GM03348 (cell line): ENCODE measurements around the gene KCNC4.

Experiments
- DNase-seq: peaks from one replicate; pipeline ENCODE4 v3.0.0; 2012; ENCODE audit warnings: low spot score

The KCNC4 gene

DNA sequence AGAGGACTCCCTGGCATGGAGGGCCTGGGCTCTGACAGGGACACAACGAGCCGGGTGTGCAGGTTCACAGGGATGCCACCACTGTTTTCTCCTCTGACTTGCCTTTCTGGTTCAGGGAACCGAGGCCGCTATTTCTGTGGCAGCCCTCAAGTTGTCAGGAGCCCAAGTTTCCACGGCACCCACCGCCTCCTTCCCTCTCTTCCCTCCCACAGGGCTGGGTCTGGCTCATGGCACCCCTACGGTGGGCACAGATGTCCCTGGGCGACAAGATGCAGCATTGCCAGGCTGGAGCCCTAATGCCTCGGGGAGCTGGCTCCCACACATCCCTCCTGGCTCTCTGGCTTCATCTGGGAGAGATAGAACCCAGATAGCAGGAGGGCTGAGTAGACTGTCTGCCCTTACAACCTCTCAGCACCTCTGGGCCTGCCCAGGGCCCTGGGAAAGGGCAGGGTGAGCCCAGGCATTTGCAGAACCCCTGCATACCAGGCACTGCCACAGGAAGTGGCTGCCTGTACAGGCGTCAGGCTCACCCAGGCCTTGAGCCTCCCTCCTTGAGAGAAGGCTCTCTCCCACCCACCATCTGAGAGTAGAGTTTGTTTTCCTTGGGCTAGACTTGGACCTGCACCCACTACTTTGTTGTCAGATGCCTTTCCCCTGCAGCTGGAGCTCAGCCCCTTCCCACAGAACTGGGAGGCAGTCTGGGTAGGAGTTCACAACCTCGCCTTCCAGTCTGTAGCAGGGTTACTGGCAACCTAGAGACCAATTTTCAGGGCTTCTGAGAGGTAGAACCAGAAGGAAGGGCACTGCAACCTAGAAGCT, 20.5 kb downstream of the KCNC4 start:
- no peak for DNase-seq

DNA sequence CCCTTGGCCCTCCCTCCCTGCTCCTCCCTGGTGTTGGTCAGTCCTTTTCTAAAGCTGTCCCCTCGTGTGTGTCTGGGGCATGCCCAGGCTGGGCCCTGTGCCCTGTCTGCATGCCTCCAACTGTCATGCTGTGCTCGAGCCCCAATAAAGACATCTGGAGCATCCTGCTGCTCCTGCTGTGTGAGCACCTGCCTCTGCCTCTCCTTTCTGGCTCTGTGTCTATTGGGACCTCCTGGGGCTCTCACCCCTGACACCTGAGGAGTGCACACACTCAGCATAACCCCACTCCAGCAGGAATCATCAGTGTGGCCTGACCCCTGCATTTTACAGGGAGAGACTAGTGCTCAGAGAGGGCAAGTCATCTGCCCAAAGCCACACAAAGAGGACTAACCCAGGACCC, 23.7 kb downstream of the KCNC4 start:
- DNase-seq, result no peak

DNA sequence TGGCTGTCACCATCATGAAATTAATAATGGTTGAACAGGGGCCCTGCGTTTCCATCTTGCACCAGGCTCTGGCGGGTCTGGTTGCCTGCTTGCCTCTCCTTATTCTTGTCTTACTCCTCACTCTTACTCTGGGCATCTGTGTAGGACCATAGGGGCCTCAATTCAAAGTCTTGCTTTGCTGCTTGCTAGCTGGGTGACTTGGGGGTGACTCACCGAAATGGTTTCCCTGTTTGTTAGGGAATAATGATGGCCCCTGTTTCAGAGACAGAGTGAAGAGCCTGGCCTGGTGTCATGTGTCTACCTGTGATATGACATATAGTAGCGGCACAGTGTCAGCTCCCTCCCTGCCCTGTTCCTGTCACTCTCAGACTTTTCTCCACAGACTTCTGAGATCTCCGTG, 24.6 kb downstream of the KCNC4 start:
- no peak for DNase-seq

DNA sequence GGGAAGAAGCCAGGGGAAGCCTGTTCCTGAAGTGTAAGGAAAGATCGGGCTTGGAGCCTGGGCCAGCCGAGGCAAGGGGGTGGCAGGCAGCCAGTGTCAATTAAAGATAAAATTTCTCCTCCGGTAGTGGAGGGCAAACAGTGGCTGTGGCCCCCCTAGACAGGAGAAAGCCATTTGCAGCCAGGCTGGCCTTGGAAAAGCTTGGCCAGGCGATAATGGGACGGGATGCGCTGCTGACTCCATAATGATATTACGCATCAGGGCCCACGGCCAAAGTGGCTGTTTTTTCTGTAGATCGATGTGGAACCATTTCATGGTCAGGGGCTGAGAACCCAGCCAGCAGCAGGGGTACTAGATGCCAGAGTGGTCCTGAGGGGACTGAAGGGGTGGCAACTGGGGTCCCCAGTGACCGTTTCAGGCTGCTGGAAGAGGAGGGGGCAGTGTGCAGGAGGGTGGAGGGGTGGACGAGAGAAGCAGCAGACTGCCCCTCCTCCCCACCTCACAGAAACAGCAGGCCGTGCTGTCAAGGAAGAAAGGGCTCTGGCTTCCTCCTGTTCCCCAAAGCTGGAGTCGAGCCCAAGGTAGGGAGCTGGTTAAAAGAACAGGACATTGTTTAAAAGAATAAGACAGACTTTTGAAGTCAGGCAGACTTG, 25.2 kb downstream of the KCNC4 start:
- DNase-seq, result no peak

DNA sequence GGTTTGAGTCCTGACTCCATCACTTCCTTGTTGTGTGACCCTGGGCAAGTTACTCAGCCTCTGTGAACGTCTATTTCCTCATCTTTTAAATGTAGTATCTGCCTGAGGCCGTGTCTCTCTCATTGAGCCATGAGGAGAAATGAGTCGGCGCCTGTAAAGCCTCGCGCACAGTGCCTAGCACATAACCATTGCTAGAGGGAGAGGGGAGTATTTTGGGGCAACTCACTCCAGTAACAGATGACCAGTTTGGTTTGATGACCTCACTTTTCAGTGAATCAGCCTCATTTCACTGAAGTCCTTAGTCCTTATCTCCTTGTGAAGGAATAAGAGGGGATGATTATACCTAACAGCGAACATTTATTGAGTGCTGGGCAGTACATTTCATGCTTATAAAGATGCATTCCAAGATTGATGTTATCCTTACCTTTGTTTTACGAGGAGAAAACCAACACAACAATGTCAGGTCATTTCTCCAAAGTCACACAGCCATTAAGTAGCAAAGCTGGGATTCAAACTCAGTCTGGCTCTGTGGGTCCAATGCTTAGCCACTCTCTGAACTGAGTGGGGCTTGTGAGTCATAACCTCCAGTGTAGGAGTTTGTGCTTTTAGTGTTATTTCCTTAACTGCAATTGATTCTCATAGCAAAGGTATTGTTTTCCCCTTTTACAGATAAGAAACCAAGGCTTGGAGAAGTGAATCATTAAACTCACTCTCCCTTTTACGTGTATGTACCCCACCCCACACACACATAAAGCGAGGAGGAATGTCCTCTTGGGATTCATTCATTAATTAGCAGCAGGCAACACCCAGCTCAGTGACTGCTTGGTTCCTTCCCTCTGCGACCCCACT, 25.9 kb downstream of the KCNC4 start:
- peak; percentile 75 for DNase-seq

DNA sequence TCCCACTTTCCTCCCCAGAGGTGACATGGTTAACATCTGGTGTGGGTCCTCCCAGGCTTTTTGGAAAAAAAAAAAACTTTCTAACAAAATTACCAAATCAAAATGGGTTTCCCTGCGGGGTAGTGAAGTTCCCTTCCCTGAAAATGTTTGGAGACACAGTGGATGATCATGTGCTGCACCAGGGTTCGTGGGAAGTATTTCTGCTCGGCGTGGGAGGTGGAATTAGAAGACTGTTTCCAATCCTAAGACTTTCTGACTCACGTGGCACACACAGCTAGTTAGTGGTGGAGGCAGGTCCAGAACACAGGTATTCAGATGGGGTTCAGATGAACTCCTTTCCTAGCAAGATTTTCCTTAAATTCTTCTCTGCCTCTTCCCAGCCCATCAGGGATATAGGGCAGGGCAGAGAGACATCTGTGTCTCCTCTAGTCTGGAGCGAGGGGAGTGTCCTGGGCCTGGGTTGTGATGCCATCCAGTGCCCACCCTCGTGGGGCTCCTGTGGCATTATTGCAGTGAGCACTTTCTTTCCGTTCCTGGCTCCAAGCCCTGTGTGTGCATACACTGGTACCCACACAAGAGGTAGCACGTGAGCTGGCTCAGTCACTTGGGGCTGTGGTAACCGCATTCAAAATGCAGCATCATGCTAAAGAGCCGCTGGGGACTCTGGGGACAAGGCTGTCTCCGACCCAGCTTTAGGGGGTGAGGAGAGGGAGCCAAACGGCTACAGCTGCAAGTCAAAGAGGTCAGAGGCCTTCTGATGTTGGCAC, 27.5 kb downstream of the KCNC4 start:
- DNase-seq, result no peak

DNA sequence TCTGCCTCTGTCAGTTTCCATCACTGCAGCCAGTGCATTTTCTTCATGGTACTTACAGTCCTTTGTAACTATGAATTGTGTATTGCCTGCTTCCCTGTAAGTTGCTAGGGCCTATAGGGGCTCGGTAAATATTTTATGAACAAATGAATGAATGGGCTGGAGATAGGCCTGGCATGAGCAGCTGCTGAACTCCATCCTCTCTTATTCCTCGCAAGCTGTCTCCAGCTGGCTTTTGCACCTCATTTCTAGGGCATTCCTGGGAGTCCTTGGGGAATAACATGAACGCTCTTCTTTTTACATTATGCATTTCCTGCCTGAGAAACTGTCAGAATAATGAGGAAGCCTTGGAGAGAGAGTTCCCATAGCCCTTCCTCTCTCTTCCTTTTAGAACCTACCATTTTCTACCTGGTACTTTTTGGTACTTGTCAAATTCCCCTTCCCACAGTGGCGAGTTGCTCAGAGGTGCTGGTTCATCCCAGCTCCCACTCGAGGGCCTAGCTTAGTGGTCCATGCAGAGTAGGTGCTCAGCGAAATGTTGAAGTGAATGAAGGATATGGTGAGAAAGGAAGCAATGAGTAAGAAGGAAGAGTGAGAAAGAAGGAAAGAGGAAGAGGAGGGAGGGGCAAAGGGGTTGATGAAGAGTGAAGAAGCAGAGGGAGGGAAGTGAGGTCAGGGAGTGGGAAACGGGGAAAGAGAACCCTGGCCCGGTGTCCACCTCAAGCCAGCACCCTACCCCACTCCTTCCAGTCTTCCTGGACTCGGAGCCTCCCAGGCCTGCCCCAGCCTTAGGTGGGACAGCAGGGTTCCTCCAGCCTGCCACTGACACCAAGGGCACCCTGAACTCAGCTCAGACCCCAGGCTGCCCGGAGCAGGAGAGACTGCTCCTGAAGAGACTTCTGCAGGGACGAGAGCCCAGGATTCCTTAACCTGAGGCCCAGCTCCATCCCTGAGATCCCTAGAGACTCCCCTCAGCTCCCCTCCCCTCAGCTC, 29.6 kb downstream of the KCNC4 start:
- DNase-seq, result peak; percentile 68

DNA sequence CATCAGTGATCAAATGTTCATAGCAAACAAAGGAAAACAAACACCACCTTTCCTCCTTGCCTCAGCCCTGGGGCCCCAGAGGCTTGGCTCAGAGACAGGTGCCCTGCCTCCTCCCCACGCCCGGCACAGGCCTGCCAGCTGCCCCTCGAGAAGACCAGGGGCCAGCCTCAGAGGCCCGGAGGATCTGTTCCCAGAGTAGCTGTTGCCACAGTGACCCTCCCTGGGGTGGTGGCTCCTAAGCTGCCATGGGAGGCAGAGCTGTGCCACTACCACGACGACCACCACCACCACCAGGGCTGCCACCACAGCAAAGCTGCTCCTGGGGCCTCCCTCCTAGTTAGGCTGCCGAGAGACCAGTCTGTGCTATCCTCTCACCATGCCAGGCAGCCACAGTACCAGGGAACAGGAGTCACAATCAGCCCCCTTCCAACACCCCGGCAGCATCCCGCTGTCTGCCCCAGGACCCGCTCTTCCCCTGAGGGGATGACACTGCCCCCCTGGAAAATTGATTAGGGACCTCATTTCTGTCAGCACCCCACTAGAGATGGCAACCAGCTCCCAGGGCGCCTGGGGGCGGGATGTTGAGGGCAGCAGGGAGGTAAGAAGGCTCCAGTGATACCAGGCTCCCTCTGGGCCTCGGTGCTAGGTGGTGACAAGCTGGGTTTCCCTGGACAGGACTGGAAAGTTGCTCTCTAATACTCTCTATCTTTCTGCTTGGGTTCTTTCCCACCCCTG, 30.5 kb downstream of the KCNC4 start:
- DNase-seq, result no peak

DNA sequence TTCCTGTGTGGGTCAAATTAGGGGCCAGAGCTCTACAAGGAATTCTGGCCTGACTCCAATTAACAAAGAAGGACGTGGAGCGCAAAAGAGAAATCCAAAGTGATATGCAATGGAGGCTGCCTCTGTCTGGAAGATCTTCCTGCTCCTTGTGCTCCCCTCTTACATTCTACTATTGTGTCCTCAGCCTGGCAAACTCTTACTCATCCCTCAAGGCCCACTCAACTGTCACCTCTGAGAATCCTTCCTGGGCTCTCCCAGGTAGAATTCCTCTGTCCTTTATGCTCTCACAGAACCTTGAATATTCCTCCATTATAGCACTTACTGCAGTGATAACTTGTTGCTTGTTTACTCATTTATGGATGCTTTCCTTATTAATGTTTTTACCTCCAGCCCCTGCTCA, 31.4 kb downstream of the KCNC4 start:
- no peak for DNase-seq

DNA sequence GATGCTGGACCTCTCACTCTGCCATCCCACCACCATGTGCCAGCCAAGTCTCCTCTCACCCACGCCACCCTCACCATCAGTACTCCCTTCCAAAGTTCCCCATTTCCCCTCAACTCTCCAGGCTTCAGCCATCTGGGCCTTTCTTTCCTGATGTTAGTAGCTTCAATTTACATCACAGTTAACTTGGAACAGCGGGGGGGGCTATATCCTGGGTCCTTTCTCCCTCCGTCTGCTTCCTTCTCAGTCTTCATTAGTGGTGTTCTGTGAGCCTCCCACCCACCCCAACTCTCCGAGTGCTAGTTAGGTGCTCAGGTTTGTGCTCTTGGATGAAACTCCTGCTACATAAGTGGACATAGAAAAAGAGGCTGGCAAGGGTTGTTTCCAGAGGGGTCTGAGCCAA, 31.9 kb downstream of the KCNC4 start:
- no peak for DNase-seq

DNA sequence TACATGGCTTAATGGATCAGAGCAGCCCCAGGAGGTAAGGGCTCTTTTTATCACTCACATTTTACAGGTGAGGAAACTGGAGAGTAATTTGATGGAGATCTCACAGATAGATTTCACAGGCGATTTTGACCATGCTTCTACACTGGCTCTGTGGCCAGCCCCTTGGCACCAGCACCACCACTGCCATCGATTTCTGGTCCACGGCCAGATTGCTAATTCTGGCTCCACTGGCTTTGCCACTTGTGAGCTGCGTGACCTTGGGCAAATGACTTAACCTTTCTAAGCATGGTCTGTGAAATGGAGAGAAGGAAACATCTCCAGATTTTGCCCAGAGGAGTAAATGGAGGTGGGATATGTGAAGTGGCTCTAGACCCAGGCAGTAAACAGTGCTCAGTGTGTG, 32.6 kb downstream of the KCNC4 start:
- no peak for DNase-seq

DNA sequence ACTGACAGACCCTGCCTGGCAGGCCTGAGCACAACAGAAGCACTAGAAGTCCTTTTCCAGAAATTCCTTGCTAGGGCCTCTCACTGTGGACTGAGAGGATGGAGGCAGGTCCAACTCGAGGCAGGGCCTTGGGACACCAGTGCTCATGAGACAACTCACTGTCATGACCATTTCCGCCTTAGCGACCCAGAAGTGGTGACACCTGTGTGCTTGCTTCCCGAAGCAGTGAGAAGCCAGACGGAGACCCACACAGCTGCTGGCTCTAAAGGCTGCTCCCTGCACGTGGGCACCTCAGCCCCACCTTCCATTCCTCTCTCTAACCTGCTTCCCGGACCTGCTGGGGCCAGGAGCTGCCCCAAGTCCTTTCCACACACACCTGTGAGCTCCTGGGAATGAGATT, 33.0 kb downstream of the KCNC4 start:
- DNase-seq, result no peak

DNA sequence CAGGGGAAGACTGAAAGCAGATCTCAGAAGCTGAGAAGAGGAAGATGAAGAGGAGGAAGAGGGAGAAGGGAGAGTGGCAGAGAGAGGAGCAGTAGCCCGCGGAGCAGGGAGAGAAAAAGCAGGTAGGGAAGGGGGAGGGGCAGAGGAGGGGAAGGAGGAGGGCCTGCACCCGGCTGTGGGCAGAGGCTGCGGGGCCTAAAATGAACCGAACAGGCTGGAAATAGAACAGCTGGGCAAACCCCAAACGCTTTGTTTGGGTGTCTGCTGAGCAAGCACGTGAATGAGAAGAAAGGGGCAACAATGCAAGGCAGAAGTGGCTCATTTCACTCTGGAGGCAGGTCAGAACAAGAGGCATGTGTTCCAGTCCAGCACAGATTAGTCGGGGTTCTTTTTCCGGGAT, 33.5 kb downstream of the KCNC4 start:
- DNase-seq, result no peak

DNA sequence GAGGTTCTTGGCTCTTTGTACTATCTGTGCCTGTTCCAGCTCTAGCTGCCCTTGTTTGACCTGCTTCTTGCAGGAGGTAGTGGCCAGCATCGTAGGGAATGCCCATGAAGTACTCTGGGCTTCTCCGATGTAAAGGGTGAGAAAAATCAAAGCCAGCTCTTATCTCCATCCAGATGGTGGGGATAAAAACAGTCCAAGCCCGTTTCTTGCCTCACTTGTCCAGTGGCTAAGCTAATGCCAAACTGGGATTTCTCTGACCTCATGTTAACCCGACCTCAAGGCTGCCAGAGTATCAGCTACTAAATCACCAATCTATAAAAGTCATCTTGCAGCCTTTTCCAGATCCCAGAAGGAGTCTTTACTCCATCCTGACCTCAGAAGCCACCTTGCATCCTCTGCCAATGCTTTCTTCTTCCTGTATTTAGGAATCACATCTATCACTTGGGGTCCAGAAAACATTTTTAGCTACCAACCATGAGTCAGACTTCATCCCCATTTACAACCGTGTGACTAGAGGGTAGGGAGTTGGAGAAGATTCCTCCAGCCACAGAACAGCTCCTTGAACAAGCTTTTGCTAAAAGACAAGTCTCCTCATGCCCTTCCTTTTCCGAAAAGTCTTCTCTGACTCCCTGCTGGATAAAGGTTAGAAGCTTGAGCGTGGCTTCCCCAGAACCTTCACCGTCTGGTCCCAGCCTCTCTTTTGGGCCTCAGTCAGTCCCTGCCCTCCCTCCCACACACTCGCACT, 35.9 kb downstream of the KCNC4 start:
- no peak for DNase-seq

DNA sequence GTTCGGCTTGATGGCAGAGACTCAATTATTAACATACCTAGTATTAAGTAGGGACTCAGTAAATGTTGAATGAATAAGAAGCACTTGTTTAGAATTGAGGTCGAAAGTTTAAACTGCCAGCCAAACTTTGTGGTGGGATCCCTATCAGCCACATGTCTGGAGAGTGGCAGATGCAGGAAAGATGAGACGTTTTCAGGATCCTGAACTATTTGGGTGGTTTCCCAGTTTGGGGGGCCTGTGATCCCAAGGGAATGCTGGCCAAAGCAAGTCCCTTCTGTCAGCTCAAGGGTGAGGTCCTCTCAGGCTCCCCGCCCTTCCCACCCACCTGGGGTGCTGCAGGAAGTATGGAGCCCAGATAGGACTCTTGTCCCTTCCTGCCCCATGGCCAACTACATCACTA, 38.6 kb downstream of the KCNC4 start:
- no peak for DNase-seq

DNA sequence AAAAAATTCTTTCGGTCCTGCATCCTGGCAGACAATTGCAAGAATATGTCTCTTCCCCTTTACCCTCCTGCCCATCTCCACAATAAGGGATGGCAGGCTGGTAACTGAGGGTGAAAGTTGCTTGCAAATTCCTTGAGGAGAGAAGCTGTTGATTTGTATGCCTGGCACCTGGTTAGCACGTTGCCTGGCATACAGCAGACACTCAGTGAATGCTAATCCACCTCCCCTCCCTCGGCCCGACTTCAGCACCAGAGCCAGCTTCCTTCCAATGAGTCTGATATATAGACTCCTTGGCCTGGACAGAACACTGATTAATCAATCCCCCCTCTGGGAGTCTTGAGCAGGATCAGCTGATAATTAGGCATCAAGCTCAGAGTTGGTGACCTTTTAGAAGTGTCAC, 39.1 kb downstream of the KCNC4 start:
- no peak for DNase-seq

DNA sequence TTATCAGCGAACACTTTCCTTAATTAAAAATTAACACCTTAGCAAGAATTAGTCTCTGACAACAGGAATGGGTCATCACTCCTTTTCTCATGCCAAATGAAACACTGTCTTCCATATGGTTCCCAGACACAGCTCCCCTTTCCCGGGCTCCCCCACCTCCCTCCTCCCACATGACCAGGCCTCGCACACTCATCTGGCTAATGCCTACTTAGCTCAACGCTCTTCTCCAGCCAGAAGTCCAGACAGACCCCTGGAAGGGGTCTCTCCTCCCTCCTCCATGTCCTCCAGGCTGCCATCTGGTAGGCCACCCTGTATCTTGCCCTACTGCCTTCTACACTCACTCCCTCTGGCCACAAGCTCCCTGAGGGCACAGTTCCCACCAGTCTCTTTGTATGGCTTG, 39.9 kb downstream of the KCNC4 start:
- DNase-seq, result no peak

DNA sequence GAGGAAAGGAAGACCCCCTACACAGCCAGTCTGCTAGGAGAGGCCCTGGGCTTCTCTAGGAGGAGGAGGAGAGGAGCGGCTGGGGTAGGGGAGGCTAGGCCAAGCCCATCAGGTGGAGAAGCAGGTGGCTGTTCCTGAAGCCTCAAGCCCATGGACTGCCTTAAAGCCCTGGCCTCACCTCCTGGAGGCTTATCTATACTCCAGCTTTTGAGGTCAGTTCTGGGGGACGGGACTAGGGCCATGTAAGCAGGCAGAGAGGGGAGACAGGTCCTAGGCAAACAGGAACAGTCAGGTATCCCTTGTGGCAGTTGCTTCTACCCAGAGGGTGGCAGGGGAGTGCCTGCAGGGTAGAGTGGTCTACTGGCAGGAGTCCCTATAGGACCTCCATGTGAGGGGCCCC, 40.6 kb downstream of the KCNC4 start:
- no peak for DNase-seq

DNA sequence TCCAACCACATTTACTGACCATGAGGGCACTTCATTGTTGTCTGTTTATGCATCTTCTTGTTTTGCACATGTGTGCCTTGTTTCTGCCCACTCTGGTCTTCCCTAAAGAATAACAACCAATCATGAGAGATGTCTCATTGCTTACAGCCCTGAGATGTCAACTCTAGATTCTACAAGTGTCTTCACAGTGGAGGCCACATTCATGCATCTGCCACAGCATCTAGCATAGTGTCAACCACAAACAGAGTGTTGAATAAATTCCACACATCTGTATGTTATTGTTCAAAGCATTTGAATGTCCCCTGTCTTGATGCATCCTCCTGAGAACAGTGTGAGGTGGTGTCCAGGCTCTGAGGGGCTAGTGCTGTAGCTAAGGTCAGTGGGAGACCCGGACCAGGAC, 43.1 kb downstream of the KCNC4 start:
- no peak for DNase-seq
